GM23248 (cell line): Measurements from ENCODE around the gene ADAMTSL1. TPM values are rescaled to one million over a fixed set of nuclear protein-coding genes. Genes with fewer than 3 reads are reported as not detected.
A peak's percentile ranks its signal among the peaks of the same experiment; 100 is the strongest.

Experiments used
- DNase-seq: peaks from one replicate; pipeline ENCODE4 v3.0.0-alpha.2; 2015
- H2AFZ ChIP-seq: fragments of 200-600 bp; sonication (generic); 2 replicates; pipeline ENCODE4 v1.6.1; 2016; ENCODE audit warnings: antibody characterized with exemption
- H3F3A ChIP-seq: fragments of 200-600 bp; sonication (generic); 2 replicates; pipeline ENCODE4 v1.6.1; 2016; ENCODE audit warnings: mild to moderate bottlenecking, antibody characterized with exemption, mixed run types; ENCODE audit not compliant: insufficient read depth
- H3K27ac ChIP-seq: fragments of 200-600 bp; sonication (generic); 2 replicates; pipeline ENCODE4 v1.5.1; 2016; ENCODE audit warnings: mild to moderate bottlenecking
- H3K27me3 ChIP-seq: fragments of 200-600 bp; sonication (generic); replicated peaks from 2 replicates; pipeline ENCODE4 v1.6.1; 2016; ENCODE audit warnings: mild to moderate bottlenecking; ENCODE audit not compliant: insufficient read depth
- H3K36me3 ChIP-seq: fragments of 200-600 bp; sonication (generic); 2 replicates; pipeline ENCODE4 v1.6.1; 2016; ENCODE audit warnings: low read depth, mild to moderate bottlenecking
- H3K4me1 ChIP-seq: fragments of 200-600 bp; sonication (generic); 2 replicates; pipeline ENCODE4 v1.6.1; 2016; ENCODE audit warnings: mild to moderate bottlenecking; ENCODE audit not compliant: insufficient read depth
- H3K4me2 ChIP-seq: fragments of 200-600 bp; sonication (generic); one replicate; pipeline ENCODE4 v1.6.1; 2016; ENCODE audit warnings: mild to moderate bottlenecking; ENCODE audit not compliant: unreplicated experiment
- H3K4me3 ChIP-seq: fragments of 200-600 bp; sonication (generic); 2 replicates; pipeline ENCODE4 v1.5.1; 2016; ENCODE audit warnings: mild to moderate bottlenecking
- H3K79me2 ChIP-seq: fragments of 200-600 bp; sonication (generic); 2 replicates; pipeline ENCODE4 v1.6.1; 2016; ENCODE audit warnings: mild to moderate bottlenecking; ENCODE audit not compliant: insufficient read depth
- H3K9ac ChIP-seq: fragments of 200-600 bp; sonication (generic); 2 replicates; pipeline ENCODE4 v1.6.1; 2016; ENCODE audit warnings: mild to moderate bottlenecking
- H3K9me2 ChIP-seq: fragments of 200-600 bp; sonication (generic); 2 replicates; pipeline ENCODE4 v1.6.1; 2016; ENCODE audit warnings: mixed run types, mild to moderate bottlenecking, moderate library complexity; ENCODE audit not compliant: insufficient read depth
- H3K9me3 ChIP-seq: fragments of 200-600 bp; sonication (generic); one replicate; pipeline ENCODE4 v1.6.1; 2017; ENCODE audit warnings: low read depth
- H4K20me1 ChIP-seq: fragments of 200-600 bp; sonication (generic); 2 replicates; pipeline ENCODE4 v1.6.0; 2016; ENCODE audit not compliant: insufficient read depth
- EZH2 ChIP-seq: fragments of 200-600 bp; sonication (generic); IDR thresholded peaks from 2 replicates; pipeline ENCODE4 v1.6.1; 2018; ENCODE audit warnings: antibody characterized with exemption, mild to moderate bottlenecking; ENCODE audit not compliant: insufficient read depth, poor library complexity, severe bottlenecking
- EZH2phosphoT487 ChIP-seq: fragments of 200-600 bp; sonication (generic); IDR thresholded peaks from 2 replicates; pipeline ENCODE4 v1.6.1; 2018; ENCODE audit warnings: antibody characterized with exemption, moderate library complexity, mild to moderate bottlenecking, low read depth; ENCODE audit not compliant: insufficient read depth
- WGBS, 2 experiments: methylation state at CpG; one replicate each; pipeline ENCODE4 v1.1.6; 2015 to 2017; ENCODE audit warnings: low lambda C conversion rate in 2 of 2, low coverage in 1 of 2; ENCODE audit errors: missing lambda C conversion rate in 2 of 2; 5-methylcytosine and 5-hydroxymethylcytosine counted together
- in situ Hi-C: fragments of 300-500 bp; cut with MboI; formaldehyde crosslinking; loops from 2 replicates; pipeline ENCODE4 v1.15.0; 2020
- polyA plus RNA-seq: library from polyadenylated mRNA; unstranded; fragments of >200 nt; fragmentation: Nextera tagmentation; extraction: Ambion mirVana; gene quantifications from 2 replicates; pipeline ENCODE4 v1.2.1, GENCODE V29; 2016
- total RNA-seq: library from RNA; depleted of rRNA; stranded (reverse); fragments of >200 nt; shearing (Covaris generic); gene quantifications from 2 replicates; pipeline ENCODE4 v1.2.3, GENCODE V29; 2014

Gene ADAMTSL1
- total and polyA plus RNA-seq, 2 experiments from 2014 or later, result 77.0 to 273 TPM

DNA sequence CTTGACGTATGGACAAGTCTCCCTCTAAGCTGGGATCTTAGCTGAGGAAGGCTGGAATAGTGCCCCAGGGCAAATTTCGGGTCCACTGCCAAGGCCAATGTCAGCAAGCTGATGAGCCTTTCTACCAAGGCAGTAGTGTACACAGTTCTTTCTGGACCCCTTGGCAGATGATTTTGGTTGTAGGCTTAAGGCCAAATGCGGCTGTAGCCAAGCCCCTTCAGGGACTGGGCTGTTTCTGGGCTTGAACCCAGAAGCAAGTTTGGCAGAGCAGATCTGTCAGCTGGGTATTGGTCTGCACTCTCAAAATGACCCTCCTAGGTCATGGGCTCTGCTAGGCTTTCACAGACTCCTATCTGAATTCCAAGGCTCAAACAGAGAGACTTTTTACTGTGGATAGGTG, 121.6 kb downstream of the ADAMTSL1 start:
- Histone ChIP-seq H3K4me1 (peaks cover 21% of the 10 kb centered on the region), H3K79me2 (peaks cover 98% of the 10 kb centered on the region), H3K36me3 (peaks cover 26% of the 10 kb centered on the region), H3K4me2 (no peak overlapping the region), H3K9me2 (no peaks in the 10 kb centered on the region), H3K9ac (no peak overlapping the region), H3K27me3 (no peaks in the 10 kb centered on the region), H3K4me3 (no peak overlapping the region), H3K27ac (no peak overlapping the region), H3F3A (peaks cover 40% of the 10 kb centered on the region), H3K9me3 (no peaks in the 10 kb centered on the region), H4K20me1 (no peaks in the 10 kb centered on the region), H2AFZ (no peak overlapping the region)
- no peak for DNase-seq
- TF ChIP-seq EZH2 (no peak), EZH2phosphoT487 (no peak)
- in situ Hi-C loops, result loop anchor here (10.0 kb wide), 1 partner anchor 59 kb away; no protein-coding TSS in a partner anchor
- WGBS, 2 experiments, result 78 to 87% methylated on average over 3 of the region's 3 CpGs

GRCh38 chr9:18596920-18597319, 123.0 kb downstream of the ADAMTSL1 start:
- Histone ChIP-seq H3K4me3 (no peak overlapping the region), H3K9me3 (no peaks in the 10 kb centered on the region), H3F3A (peaks cover 38% of the 10 kb centered on the region), H3K9ac (no peak overlapping the region), H3K9me2 (no peaks in the 10 kb centered on the region), H3K4me2 (peak overlapping the region; percentile 24), H3K79me2 (peaks cover 96% of the 10 kb centered on the region), H3K27me3 (no peaks in the 10 kb centered on the region), H3K27ac (peak overlapping the region; percentile 45), H3K36me3 (peaks cover 13% of the 10 kb centered on the region), H2AFZ (no peak overlapping the region), H4K20me1 (no peaks in the 10 kb centered on the region), H3K4me1 (peaks cover 24% of the 10 kb centered on the region)
- in situ Hi-C loops, result loop anchor here (10.0 kb wide), 1 partner anchor 58 kb away; no protein-coding TSS in a partner anchor
- TF ChIP-seq EZH2 (no peak), EZH2phosphoT487 (no peak)
- DNase-seq, result peak; percentile 80
- WGBS, 2 experiments, result 0 to 2% methylated on average over 1 of the region's 1 CpG

DNA sequence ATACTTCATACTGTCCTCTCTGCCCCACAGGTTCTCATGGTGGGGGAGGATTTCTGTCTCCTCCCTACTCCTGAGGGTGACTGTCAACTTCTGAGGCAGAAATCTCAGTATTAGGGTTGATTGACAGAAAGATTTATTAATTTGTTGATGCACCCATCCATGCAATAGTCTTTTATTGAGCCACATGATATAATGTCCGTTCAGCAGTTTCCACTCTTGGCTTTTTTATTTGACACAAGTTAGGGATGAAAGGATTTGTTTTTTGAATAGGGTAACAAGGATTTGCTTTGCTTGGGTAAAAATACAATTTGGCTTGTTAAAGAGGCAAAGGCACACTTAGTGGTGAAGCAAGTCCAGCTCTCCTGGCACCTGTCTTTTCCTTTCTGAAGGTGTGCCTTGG, 125.0 kb downstream of the ADAMTSL1 start:
- WGBS, 2 experiments, result 94 to 100% methylated on average over 1 of the region's 1 CpG
- TF ChIP-seq EZH2 (no peak), EZH2phosphoT487 (no peak)
- H3K79me2 ChIP-seq, result peaks cover 96% of the 10 kb centered on the region
- H3K9ac ChIP-seq, result no peak overlapping the region
- no peaks in the 10 kb centered on the region for H3K27me3 ChIP-seq
- no peak overlapping the region for H3K27ac ChIP-seq
- H3K4me2 ChIP-seq, result no peak overlapping the region
- H4K20me1 ChIP-seq, result 0 out of 2 replicates have a peak, but pooled peaks cover 4% of the 10 kb centered on the region
- H3K4me3 ChIP-seq, result no peak overlapping the region
- no peak overlapping the region for H2AFZ ChIP-seq
- H3K9me3 ChIP-seq, result no peaks in the 10 kb centered on the region
- H3F3A ChIP-seq, result peaks cover 46% of the 10 kb centered on the region
- DNase-seq, result no peak
- H3K36me3 ChIP-seq, result 0 out of 2 replicates have a peak, but pooled peaks cover 6% of the 10 kb centered on the region
- in situ Hi-C loops, result loop anchor here (10.0 kb wide), 1 partner anchor 56 kb away; no protein-coding TSS in a partner anchor
- no peaks in the 10 kb centered on the region for H3K9me2 ChIP-seq
- H3K4me1 ChIP-seq, result peaks cover 27% of the 10 kb centered on the region

DNA sequence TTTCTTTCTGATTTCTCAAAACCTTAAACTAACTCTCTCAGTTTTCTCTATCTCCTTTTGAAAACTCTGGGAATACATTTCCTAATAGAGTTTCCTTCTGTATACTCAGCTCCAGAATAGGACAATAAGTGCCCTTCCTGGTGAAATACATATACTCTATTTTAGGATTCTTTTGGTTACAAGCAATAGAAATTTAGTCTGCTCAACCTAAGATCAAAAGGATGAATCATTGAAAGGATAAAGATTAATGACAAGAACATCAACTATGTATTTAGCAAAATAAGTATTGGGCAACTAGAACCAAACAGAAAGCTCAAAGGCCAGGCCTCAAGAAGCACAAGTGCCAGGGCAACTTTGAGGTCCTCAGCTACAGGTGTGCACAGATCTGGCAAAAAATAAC, 127.1 kb downstream of the ADAMTSL1 start:
- TF ChIP-seq EZH2phosphoT487, result no peak
- no peak for TF ChIP-seq EZH2
- Histone ChIP-seq H3K4me2 (no peak overlapping the region), H2AFZ (no peak overlapping the region), H3K9ac (no peak overlapping the region), H3F3A (peaks cover 59% of the 10 kb centered on the region), H3K79me2 (peaks cover 96% of the 10 kb centered on the region), H3K4me3 (no peak overlapping the region), H3K9me2 (no peaks in the 10 kb centered on the region), H3K9me3 (no peaks in the 10 kb centered on the region), H3K4me1 (peaks cover 35% of the 10 kb centered on the region), H3K36me3 (peaks cover 15% of the 10 kb centered on the region; the same call in 1 of the 2 replicates), H3K27me3 (no peaks in the 10 kb centered on the region), H3K27ac (no peak overlapping the region), H4K20me1 (0 out of 2 replicates have a peak, but pooled peaks cover 4% of the 10 kb centered on the region)
- in situ Hi-C loops, result no loop called here
- DNase-seq, result peak; percentile 32

GRCh38 chr9:18601956-18602355, 128.0 kb downstream of the ADAMTSL1 start:
- Histone ChIP-seq H3K9ac (no peak overlapping the region), H3K9me2 (no peaks in the 10 kb centered on the region), H4K20me1 (0 out of 2 replicates have a peak, but pooled peaks cover 4% of the 10 kb centered on the region), H3K9me3 (no peaks in the 10 kb centered on the region), H2AFZ (no peak overlapping the region), H3K27me3 (no peaks in the 10 kb centered on the region), H3F3A (peaks cover 59% of the 10 kb centered on the region), H3K27ac (peak overlapping the region; percentile 42), H3K36me3 (peaks cover 15% of the 10 kb centered on the region; the same call in 1 of the 2 replicates), H3K4me3 (no peak overlapping the region), H3K4me2 (no peak overlapping the region), H3K4me1 (peaks cover 40% of the 10 kb centered on the region), H3K79me2 (peaks cover 98% of the 10 kb centered on the region)
- WGBS, 2 experiments, result 61 to 69% methylated on average over 2 of the region's 2 CpGs
- DNase-seq, result peak; percentile 66
- TF ChIP-seq EZH2, result no peak
- no peak for TF ChIP-seq EZH2phosphoT487
- in situ Hi-C loops, result no loop called here
